GM12873 (cell line): ENCODE measurements around the gene ZBTB3.

Experiments
- CTCF ChIP-seq: IDR thresholded peaks from 2 replicates; pipeline ENCODE4 v1.5.1; 2012; ENCODE audit warnings: low read depth, mild to moderate bottlenecking, moderate library complexity, low read length, control low read depth; ENCODE audit not compliant: insufficient read depth; ENCODE audit errors: missing control alignments

ZBTB3 gene

DNA sequence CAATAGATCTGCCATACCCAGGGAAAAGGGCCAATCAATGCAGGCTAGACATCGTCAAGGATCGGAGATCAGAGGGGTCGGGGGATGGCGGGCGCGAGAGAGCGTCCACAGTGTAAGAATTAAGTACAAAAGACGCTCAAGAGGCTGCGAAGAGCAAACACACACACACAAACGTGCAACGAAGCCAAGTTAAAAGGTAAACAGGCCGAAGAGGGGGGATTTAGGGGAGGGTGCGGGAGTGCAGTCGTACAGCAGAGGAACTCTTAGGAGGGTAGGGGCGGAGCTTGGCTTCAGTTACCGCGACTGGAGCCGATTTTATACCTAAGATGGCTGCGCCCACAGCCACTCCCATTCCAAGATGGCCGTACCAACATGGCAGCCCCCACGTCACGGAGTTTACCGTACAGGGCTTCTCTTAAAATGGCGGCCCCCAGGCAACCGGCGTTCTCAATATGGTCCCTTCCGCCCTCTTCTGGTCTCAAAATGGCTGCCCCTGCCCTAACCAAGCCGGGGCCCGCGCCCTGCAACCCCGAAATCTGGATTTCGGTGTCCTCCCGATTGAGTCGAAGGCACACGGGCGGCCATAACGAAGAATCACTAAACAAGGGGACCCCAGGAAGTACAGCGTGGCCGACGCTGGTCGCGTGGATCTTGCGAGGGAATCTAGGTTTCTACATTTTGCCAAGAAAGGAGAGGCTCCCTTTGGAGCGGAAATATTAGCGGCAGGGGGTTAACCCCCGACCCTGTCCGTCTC, 44.5 kb downstream of the ZBTB3 start:
- TF ChIP-seq CTCF: no peak

DNA sequence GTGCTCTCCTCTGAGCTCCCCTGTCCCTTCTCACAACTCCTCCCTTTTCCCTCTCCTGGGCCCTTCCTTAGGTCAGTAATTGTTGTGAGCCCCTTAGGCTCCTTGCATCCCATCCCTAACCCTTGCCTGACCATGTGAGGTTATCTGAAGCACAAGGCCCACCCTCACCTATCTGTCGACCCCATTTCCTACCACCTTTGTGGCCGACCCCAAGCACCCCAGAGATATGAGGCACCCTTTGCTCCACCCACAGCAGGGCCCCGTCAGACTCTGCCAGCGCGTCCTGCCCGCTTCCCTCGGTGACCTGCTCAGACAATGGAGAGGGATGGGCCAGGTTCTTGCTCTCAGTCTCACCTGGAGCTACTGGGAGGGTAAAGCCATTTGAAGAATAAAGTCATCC, 45.2 kb downstream of the ZBTB3 start:
- no peak for TF ChIP-seq CTCF

DNA sequence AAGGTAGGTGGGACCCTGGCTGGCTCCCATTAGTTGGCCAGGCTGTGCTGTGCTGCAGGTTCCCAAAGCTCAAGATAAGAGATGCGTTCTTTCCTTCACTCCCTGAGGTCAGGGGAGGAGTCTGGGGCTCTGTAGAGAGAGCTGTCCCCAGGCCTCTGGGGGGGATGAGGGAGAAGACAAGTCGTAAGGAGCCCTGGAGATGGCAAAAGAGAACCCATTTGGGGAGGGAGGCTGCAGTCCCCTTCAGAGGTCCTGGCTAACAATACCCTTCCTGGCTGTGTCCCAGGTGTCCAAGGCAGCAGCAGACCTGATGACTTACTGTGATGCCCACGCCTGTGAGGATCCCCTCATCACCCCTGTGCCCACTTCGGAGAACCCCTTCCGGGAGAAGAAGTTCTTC, 45.6 kb downstream of the ZBTB3 start:
- TF ChIP-seq CTCF: no peak

DNA sequence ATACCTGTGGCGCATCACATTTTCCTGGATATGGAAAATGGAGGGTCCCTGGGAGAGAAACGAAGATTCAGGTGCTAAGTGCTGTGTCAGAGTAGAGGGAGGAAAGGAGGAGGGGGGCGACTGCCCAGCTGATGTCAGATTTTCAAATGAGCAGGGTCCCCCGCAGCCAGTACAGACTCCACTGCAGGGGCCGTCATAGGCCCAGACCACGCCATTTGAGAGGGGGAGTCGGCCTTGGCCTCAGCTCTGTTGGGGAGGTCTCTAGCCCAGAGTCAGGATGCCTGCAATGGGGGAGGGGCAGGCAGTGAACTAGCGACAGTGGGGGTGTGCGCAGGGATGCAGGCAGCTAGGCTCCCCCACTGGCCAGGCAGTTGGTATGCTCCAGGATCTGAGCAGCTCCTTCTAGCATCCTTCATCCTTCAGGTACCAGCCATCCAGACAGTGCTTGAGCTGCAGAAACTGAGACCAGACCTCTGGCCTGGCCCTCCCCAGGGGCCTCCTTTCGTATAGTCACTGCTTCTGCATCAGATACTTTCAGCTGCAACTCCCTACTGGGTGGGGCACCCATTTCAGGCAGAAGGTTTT, 46.6 kb downstream of the ZBTB3 start, which contains the start of the genes BSCL2 and GNG3:
Gene BSCL2, minus strand, starts transcription at position 148 of the 585 bp plus-strand sequence. CDS start 229 bp downstream, outside the sequence.
Gene GNG3, plus strand, starts transcription at position 400 of the 585 bp plus-strand sequence. CDS start 620 bp downstream, outside the sequence.
- no peak for TF ChIP-seq CTCF

DNA sequence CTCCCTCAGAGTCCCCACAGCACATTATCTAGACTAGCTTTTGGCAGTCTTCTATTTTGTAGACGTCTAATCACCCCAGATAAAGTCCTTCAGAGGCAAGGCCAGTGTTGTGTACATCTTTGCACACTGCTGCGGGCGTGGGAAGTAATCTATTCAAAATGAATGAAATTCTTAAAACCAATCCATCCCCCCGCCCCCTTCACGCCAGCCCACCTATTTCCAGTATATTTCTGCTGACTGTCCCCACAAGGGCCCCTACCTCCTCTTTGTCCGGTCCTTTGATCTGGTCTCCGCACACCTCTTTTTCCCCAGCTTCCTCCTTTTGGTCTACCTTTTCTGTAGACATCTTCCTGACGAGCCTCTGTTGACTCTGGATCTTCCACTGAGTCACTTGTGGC, 47.1 kb downstream of the ZBTB3 start:
- TF ChIP-seq CTCF: no peak

DNA sequence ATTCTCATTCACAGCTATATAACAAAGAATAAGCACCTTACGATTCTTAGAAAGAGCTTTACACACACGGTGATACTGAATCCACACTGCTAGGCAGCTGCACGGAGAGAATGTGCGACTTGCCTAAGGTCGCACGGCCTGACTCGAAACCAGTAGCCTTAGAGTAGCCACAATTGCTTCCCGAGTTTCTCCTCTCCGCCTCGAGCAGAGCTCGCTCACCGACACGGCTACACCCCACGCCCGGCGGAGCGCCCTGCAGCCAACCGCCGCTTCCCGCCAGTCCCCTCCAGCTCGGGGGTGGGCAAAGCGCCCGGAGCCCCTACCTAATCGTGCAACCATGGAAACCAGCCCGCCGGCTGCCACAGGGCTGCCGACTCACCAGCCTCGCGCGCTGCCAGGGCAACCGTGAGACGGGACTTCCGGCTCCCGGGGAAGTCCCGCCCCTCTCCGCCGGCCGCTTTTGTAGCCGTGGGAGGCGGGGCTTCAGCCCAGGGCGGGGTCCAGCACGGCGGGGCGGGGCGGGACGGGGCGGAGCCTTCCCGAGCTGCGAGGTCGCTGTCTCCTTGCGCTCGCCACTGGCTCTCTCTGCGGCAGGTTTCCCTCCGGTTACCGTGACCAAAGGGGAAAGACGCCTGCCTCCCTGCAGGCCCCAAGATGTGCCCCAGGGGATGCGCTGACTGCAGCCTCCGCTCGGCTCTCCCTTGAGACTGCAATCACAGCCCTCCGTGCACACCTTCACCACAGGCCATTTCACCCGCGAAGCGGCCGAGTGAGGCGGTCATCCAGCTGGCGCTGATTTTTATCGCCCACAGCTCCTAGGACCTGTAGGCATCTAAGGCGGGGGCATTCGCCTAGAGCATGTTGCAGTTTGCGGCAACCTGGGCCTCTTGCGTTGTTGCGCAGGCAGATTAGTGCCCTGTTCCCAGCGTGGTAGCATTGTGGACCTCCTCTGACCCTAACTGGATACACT, 47.8 kb downstream of the ZBTB3 start:
- no peak for TF ChIP-seq CTCF
